ENCODE data around the gene PCDHGA1.

DNA sequence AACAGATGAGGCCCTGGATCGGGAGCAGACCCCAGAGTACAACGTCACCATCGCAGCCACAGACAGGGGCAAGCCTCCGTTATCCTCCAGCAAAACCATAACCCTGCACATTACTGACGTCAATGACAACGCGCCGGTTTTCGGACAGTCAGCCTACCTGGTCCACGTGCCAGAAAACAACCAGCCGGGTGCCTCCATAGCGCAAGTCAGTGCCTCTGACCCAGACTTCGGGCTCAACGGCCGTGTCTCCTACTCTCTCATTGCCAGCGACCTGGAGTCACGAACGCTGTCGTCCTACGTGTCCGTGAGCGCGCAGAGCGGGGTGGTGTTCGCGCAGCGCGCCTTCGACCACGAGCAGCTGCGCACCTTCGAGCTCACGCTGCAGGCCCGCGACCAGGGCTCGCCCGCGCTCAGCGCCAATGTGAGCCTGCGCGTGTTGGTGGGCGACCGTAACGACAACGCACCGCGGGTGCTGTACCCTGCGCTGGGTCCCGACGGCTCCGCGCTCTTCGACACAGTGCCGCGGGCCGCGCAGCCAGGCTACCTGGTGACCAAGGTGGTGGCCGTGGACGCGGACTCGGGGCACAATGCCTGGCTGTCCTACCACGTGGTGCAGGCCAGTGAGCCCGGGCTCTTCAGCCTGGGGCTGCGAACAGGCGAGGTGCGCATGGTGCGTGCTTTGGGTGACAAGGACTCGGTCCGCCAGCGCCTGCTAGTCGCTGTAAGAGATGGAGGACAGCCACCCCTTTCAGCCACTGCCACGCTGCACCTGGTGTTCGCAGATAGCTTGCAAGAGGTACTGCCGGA is 89.0 kb downstream of the PCDHGA1 start:
- TF ChIP-seq, protein P1, sequence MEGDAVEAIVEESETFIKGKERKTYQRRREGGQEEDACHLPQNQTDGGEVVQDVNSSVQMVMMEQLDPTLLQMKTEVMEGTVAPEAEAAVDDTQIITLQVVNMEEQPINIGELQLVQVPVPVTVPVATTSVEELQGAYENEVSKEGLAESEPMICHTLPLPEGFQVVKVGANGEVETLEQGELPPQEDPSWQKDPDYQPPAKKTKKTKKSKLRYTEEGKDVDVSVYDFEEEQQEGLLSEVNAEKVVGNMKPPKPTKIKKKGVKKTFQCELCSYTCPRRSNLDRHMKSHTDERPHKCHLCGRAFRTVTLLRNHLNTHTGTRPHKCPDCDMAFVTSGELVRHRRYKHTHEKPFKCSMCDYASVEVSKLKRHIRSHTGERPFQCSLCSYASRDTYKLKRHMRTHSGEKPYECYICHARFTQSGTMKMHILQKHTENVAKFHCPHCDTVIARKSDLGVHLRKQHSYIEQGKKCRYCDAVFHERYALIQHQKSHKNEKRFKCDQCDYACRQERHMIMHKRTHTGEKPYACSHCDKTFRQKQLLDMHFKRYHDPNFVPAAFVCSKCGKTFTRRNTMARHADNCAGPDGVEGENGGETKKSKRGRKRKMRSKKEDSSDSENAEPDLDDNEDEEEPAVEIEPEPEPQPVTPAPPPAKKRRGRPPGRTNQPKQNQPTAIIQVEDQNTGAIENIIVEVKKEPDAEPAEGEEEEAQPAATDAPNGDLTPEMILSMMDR (IDR thresholded peaks at IDR 0.05): no peak
- TF ChIP-seq POLR2A (IDR thresholded peaks at IDR 0.05): no peak

Data from body of pancreas (tissue), 4 donors.